ENCODE measurements around the gene AP3B1.

The AP3B1 gene

DNA sequence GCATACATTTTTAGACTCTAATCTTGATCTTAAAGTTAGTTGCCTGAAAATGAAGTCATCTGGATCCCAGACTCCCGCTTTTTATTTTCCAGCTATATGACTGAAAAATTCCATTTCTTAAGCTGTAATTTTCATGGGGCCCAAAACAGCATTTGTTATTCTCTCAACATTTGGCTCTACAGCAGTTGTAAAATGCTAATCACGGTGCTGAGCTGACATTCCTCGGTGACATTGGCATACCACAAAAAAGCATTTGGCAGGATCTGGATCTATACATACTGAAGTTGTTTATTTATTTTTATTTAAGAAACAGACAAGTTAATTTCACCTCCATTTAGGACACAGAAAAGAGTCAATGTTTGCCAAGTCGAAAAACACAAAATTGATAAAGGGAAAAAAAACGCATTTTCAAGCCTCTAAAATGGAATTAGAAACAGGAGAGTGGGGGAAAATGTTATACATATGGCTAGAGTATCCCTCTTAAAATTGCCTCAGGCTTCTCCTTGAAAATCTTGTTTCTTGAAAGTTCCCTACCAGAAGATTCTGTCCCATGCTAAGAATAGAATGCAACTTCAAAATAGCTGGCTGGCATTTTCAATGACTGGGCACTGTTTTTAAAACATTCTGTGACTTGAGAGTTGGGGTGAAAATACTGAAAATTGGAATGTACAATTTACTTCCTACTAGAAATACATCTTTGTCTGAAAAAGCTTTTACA is 310.9 kb downstream of the AP3B1 start:
- no peak for DNase-seq (ENCODE audit: extremely low read depth in 1 of 2, low read depth in 1 of 2)

DNA sequence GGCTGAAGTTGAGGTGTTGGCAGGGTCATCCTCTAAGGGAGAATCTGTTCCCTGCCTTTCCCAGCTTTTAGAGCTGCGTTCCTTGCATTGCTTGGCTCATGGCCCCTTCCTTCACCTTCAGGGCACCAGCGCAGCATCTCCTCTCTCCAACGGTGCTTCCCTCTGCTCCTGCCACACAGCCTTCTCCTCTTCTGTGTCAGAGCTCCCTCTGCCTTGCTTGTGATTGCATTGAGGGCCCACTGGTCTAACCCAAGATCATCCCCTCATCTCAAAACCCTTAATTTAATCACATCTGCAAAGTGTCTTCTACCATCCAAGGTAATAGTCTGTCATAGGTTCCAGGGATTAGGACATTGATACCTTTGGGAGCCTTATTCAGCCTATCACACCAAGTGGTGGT is 312.7 kb downstream of the AP3B1 start:
- no peak for DNase-seq (ENCODE audit: extremely low read depth in 1 of 2, low read depth in 1 of 2)

DNA sequence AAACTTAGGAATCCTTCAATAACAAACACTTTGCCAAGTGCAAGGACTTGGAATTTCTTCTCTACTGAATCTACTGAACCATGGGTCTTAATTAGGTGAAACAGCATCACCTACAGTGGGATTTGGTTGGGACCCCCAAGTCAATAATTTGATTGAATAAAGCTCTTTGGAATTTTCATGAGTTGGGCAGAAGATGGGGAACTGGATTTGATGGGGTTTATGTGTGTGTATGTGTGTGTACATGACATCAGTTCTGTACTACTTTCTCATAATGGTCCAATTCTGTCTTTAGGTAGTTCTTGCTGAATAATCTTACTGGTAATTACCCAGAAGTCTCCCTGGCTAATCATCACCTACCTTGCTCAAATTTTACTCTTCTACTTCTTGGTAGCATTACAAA is 319.9 kb downstream of the AP3B1 start:
- no peak for DNase-seq (ENCODE audit: extremely low read depth in 1 of 2, low read depth in 1 of 2)

DNA sequence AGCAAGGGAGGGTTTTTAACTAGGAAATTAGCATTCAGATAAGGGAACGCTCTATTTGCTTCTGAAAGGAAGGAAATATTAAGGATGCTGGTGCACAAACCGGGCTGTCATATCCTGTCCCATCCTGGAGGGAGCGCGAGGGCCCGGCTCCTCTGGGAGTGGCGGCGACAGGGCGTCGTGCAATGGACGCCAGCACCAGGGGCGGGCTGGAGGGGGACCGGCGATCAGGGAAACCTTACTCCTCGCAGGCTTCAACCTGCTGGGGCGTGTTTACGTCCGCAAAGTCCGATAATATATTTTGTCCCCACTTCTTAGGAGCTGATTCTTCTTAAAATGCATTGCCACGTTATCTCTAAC is 321.3 kb downstream of the AP3B1 start:
- no peak for DNase-seq (ENCODE audit: extremely low read depth in 1 of 2, low read depth in 1 of 2)

DNA sequence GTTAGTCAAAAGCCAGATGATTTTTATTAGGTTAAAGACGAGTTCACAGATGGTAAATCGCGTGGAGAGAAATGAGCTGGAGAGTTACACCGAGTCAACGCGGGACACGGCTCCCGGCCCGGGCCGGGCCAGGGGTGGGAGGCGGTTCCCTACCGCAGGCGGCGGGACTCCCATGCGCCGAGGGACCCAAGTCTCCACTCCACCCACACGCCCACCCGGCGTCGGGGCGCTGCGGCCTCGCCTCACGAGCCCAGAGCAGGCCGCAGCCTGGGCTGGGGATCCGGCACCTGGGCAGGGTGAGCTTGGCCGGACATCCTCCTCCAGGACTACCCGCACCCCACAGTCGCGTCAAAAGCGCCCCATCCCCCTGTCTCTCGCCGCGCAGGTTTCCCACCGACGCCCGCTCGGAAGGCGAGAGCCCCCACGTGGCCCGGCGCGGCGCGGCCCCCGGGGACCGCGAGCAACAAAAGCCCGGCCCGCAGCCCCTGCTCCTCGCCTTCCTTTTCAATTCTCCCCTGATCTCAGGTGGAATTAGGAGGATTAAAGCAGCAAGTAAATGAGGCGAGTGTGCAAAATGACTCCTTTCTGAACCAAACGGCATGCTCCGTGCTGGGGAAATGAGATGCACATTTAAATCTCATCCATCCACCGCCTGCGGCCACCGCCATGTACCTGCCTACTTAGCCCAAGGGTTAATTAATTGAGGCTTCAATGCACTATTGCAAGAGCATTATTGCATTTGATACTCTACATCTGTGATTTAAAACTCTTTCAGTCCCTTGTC is 321.8 kb downstream of the AP3B1 start:
- no peak for DNase-seq (ENCODE audit: extremely low read depth in 1 of 2, low read depth in 1 of 2)

DNA sequence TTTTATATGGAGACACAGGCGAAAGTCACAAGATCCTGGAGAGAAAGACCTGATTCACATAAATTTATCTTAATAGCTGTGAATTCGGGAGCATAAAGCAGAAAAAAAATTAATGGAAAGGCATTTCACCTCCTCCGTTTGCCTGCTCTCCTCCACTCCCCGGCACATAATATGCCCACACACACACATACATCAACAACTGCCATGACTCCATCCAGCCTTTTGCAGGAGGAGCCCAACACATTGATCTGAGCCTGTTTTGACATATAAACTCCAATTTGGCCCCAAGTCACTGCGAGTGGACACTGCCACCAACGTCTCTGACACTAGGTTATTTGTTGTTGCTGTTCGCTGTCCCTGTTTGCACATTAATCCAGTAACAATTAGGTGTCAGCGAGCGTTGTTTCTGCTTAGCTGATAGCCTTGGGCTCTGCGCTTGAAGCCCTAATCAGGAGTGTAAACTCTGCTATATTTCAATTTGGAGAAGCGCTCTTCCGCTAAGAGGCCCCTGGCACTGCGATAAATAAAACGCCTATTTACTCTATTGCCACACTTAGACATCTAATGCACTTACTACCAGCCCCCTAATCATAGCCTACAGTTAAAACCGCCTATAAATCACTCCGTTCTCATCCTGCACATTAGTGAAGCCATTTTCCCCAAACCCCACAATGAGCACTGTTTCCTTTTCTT is 322.6 kb downstream of the AP3B1 start:
- DNase-seq (ENCODE audit: extremely low read depth in 1 of 2, low read depth in 1 of 2), result no peak

DNA sequence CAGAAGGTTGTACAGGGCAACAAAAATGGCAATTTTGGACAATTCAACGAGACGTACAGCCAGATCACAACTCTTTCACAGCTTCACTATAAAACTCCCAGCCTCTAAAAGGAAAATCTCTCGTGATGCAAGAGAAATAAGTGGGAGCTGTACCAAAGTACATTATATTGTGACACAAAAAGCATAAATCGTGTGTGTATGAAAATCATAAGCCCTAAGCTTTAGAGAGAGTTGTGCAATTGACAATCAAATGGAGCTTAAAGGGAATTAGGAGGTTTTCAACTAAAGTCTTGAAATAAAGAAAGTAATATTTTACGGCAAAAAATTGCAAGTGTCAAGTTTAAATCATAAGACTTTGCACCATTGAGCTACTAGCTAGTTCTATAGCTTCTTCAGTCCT is 323.6 kb downstream of the AP3B1 start:
- no peak for DNase-seq (ENCODE audit: extremely low read depth in 1 of 2, low read depth in 1 of 2)

DNA sequence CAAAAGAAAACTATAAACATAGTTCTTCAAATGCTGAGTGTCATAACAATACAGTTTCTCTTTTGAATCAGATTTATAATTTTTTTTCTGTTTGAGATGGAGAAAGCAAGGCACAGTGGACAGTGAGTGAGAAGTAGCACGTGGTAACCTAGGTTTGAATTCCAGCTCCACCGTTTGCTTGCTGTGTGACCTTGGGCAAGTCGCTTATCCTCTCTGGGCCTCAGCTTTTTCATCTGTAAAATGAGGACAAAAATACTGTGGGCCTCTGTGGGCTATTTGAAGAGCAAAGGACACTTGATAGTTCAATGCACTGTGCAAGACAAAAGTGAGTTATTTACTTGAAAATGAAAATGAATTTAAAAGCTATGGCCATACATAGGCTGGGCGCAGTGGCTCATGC is 330.7 kb downstream of the AP3B1 start:
- DNase-seq (ENCODE audit: extremely low read depth in 1 of 2, low read depth in 1 of 2), result no peak

DNA sequence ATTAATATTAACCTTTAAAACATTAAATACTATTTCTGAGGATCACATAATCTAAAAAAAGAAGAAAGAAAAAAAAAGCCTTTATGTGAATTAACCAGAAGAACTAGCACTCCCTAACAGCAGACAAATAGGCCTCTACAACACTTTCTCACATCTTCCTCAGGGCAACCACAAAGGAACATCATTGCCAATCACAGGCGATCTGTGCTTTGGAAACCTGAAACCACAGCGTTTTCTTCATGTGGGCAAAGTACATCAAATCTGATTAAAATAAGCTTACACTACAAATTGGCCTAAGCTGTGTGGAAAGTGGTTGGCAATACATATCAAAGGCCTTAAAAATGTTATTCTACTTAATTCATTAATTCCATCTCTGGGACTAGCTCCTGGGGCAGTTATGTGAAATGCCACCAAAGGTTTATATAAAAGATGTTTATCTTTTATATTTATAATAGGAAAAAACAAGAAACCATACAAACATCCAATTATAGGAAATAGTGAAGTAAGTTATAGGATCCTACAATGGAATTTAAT is 333.6 kb downstream of the AP3B1 start:
- no peak for DNase-seq (ENCODE audit: extremely low read depth in 1 of 2, low read depth in 1 of 2)

DNA sequence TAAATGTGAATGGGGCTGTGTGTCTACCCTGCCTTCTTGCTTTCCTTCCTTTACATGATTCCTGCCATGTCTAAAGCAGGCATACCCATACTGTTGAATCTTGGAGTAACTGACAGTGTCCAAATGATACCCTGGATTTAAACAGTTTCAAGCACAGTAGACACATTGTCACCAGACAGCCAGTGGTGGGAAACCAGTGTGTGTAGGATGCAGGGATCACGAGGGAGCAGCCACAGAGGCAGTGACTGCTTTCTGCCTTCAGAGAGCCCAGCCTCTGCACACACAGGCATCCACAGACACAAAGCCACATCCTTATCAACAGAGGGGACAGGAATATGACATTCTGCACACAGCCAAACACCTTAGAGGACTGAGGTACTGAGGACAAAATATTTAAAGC is 334.2 kb downstream of the AP3B1 start:
- DNase-seq (ENCODE audit: extremely low read depth in 1 of 2, low read depth in 1 of 2), result no peak

DNA sequence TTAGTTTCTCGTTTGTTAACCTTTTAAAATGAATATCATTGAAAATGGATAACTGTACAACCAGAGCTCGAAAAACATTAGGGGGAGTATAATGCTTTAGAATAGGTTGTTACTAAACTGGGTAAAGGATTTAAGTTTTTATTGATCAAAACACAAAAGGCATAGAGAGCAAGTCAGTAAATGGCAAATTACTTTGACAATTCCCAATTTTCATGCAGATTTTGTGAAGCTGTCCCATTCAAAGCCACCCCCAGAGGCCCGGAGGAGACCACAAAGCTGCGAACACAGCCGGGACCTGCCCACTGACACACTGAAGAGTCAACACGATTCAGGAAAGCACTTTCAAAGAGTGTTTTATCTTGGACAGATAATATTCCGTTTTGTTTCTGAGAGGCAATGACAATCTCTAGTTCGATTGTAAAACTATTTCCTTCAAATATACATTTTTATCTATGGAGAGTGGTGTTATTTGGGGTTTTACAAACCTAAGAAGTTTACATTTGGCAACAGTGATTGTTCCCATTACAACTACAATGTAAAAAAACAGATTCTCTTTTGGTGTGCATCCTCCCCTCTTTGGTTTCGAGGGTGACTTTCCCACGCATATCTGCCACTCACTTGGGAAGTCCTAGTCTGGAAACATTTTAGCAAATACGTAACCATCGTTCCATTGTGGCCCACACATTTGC is 335.7 kb downstream of the AP3B1 start:
- DNase-seq (ENCODE audit: extremely low read depth in 1 of 2, low read depth in 1 of 2), result no peak

DNA sequence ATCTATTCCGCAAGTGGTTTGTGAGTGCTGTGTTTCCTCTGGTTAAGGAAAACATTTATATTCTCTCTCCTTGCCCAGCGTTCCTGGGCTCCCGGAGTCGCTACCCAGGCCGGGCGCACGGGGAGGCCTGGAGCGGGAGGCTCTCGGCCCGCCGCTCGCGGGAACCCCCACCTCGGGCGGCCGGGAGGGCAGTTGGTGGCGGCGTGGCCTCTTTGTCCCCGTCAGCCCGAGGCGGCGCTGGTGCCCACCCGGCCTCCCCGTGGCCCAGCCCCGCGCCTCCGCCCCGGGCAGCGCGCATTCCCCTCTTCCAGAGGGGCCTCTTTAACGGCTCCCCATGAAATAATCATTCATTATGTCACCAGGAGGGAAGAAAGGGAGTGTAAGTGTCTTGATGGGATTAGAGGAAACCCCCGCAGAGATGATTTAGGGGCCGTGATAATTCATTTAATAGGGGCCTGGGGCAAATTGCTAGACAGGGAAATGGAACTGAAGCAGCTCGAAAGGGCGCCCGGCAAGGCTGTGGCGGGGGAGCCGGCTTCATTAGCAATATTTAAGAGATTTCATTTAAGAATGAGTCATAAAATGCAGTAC is 336.5 kb downstream of the AP3B1 start:
- DNase-seq (ENCODE audit: extremely low read depth in 1 of 2, low read depth in 1 of 2), result no peak

DNA sequence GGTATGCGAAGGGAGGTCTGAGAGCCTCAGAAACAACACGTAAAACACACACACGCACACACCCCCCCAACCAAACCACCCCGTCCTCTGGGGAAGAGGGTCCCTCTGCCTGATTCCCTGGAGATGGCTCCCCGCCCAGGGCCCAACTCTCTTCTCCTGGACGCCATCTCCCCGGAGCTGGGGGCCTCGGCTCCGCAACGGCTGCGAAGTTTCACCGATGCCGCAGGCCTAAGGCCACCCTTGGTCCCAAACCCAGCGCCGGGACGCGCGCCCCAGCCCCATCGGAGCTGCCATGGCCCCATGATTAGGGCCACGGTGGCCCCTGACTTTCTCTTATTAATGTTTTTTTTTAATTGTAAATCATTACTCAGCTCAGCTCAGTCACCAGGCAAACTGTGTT is 337.0 kb downstream of the AP3B1 start:
- no peak for DNase-seq (ENCODE audit: extremely low read depth in 1 of 2, low read depth in 1 of 2)

DNA sequence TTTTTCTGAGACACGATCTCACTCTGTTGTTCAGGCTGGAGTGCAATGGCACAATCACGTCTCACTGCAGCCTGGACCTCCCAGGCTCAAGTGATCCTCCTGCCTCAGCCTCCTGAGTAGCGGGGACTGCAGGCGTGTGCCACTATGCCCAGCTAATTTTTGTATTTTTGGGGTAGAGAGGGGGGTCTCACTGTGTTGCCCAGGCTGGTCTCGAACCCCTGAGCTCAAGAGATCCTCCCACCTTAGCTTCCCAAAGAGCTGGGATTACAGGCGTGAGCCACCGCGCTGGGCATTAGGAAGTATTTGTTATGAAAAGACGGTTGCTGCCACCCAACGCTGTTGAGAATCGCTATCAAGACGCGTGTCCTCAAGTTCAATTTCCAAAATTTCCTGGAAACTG is 337.4 kb downstream of the AP3B1 start:
- no peak for DNase-seq (ENCODE audit: extremely low read depth in 1 of 2, low read depth in 1 of 2)

DNA sequence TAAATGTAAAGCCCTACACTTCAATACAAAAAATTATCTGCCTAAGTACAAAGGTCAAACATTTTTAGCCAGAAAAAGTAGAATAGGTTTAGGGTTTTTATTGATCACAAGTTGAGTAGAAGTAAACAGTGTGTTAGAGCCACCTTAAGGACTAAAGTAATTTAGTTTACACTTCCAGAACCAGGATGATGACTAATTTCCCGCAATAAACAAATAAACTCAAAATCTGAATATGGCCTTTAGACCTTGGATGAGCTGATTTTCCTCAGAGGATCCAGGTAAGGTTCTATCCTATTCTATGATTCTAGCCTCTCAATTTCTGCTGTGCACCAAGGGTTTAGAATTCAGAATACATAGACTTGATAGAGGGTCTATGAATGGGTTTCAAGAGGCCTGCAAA is 338.9 kb downstream of the AP3B1 start:
- no peak for DNase-seq (ENCODE audit: extremely low read depth in 1 of 2, low read depth in 1 of 2)

DNA sequence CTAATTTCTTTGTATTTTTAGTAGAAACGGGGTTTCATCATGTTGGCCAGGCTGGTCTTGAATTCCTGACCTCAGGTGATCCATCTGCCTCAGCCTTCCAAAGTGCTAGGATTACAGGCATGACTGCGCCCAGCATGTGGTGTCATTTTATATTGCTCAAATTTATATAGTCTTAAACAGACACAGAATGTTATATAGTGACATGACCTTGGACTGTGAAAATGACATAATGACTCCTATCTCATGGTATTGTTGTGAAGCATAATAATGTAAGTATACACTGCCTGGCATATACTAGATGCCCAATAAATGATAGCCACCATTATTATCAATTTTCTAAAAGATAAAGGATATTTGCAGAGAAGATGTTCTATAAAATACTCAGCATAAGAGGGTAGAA is 341.1 kb downstream of the AP3B1 start:
- DNase-seq (ENCODE audit: extremely low read depth in 1 of 2, low read depth in 1 of 2), result no peak

DNA sequence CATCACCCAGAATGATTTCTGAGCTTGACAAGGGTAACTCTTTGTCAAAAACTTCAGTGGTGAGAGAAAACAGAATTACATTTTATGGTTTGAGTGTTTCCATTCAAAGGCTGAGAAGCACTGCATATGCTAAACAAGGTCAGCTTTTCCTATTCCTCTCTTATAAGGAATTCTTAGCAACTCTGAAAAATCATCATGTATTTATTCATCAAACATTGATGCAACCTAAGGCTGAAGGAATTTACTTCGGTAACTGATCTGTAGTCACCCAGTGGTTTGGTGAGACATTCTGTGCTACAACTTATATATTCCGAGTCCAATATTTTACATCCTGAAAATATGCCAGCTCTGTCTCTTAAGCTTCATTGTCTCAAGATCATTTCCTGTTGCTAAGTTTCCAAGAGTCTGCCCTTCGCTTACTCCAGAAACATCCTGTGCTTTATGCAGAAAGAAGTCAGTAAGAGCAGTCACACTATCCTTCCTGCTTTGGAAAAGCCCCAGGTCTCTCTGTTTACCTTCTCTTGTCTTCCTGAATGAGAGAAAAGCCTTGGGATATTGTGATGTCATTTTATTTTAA is 341.8 kb downstream of the AP3B1 start:
- no peak for DNase-seq (ENCODE audit: extremely low read depth in 1 of 2, low read depth in 1 of 2)
